GM21576 (cell line): ENCODE measurements around the gene USB1.
A peak's percentile ranks its signal among the peaks of the same experiment; 100 is the strongest.
"Not testable (repeated sequence)": the region's sequence is repeated elsewhere in the genome, so short reads cannot be mapped to it uniquely, and the experiment has no call there.

Source experiments
- ATAC-seq: cut with Tn5 transposase; IDR thresholded peaks from one replicate; pipeline ENCODE4 v1.9.1; 2021; ENCODE audit warnings: mild to moderate bottlenecking, moderate library complexity; ENCODE audit not compliant: unreplicated experiment

The USB1 gene

GRCh38 chr16:57993897-57994296 is 7.3 kb upstream of the USB1 start:
- no peak for ATAC-seq

- ATAC-seq: no peak
These were observed 6.8 kb upstream of the USB1 start for GRCh38 chr16:57994361-57994760.

GRCh38 chr16:57994778-57995177 is 6.4 kb upstream of the USB1 start:
- ATAC-seq: peak; percentile 45

GRCh38 chr16:57995721-57996405 is 5.3 kb upstream of the USB1 start:
- ATAC-seq: no peak

GRCh38 chr16:57996406-57997175 is 4.6 kb upstream of the USB1 start:
- ATAC-seq: no peak

GRCh38 chr16:57997176-57997527 is 4.1 kb upstream of the USB1 start:
- ATAC-seq: no peak

GRCh38 chr16:57997528-57998265 is 3.5 kb upstream of the USB1 start:
- no peak for ATAC-seq

- no peak for ATAC-seq
These were observed 2.7 kb upstream of the USB1 start for GRCh38 chr16:57998486-57998885.

GRCh38 chr16:57998992-57999365 is 2.2 kb upstream of the USB1 start:
- no peak for ATAC-seq

- no peak for ATAC-seq
These were observed 1.7 kb upstream of the USB1 start for GRCh38 chr16:57999366-57999970.

GRCh38 chr16:57999971-58000705 is 1.1 kb upstream of the USB1 start, which contains the start of gene ZNF319:
Gene ZNF319 (minus strand): TSS chr16:58000672. CDS start chr16:57998265, 2,407 bp downstream.
- peak; percentile 20 for ATAC-seq

- ATAC-seq: no peak
These were observed 691 bp downstream of the USB1 start for GRCh38 chr16:58001781-58002415.

- ATAC-seq: no peak
These were observed 1.2 kb downstream of the USB1 start for GRCh38 chr16:58002416-58002800.

- ATAC-seq: no peak
These were observed 1.7 kb downstream of the USB1 start for GRCh38 chr16:58002936-58003335.

GRCh38 chr16:58004736-58005135 is 3.5 kb downstream of the USB1 start:
- not testable (repeated sequence) for ATAC-seq

- ATAC-seq: no peak
These were observed 8.7 kb downstream of the USB1 start for GRCh38 chr16:58009856-58010416.

GRCh38 chr16:58010886-58011285 is 9.7 kb downstream of the USB1 start:
- no peak for ATAC-seq

GRCh38 chr16:58011652-58012051 is 10.4 kb downstream of the USB1 start:
- no peak for ATAC-seq

- no peak for ATAC-seq
These were observed 11.3 kb downstream of the USB1 start for GRCh38 chr16:58012481-58012880.
